Subcutaneous adipose tissue (tissue), 4 donors: ENCODE measurements around the gene ELMO1. TPM values are rescaled to one million over a fixed set of nuclear protein-coding genes. Genes with fewer than 3 reads are reported as not detected.

Experiments
- total RNA-seq, 4 donors: library from RNA; depleted of rRNA; stranded (reverse); fragments of >200 nt; gene quantifications; one replicate each; pipeline ENCODE4 v1.1.0, GENCODE V29; 2016
- TF ChIP-seq, protein P1 (sequence below): fragments of 450-650 bp; IDR thresholded peaks from one replicate; pipeline ENCODE4 v1.5.1; 2016; ENCODE audit warnings: low read depth, mild to moderate bottlenecking, control low read depth, antibody characterized with exemption, moderate library complexity

ELMO1 gene
- total RNA-seq, 4 donors from 2014 or later, result 97.1 to 129 (median 126) TPM

DNA sequence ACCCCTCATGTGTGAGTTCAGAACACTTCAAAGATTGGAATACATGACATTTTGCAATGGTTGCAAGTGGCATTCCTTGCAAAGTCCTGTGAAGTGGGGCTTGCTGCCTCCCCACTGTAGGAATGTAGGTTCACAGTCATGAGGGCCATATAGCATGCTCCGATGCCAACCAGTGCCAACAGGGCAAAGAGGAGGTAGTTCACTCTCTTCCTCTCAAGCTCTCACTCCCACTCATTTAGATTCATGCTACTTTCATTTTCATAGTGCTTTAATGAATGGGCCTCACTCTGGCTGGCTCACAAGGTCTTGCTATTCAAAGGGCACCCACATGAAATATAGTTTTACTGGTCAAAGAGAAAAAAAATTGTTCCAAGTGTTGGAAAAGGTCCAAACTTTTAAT, 554.5 kb downstream of the ELMO1 start:
- TF ChIP-seq, protein P1, sequence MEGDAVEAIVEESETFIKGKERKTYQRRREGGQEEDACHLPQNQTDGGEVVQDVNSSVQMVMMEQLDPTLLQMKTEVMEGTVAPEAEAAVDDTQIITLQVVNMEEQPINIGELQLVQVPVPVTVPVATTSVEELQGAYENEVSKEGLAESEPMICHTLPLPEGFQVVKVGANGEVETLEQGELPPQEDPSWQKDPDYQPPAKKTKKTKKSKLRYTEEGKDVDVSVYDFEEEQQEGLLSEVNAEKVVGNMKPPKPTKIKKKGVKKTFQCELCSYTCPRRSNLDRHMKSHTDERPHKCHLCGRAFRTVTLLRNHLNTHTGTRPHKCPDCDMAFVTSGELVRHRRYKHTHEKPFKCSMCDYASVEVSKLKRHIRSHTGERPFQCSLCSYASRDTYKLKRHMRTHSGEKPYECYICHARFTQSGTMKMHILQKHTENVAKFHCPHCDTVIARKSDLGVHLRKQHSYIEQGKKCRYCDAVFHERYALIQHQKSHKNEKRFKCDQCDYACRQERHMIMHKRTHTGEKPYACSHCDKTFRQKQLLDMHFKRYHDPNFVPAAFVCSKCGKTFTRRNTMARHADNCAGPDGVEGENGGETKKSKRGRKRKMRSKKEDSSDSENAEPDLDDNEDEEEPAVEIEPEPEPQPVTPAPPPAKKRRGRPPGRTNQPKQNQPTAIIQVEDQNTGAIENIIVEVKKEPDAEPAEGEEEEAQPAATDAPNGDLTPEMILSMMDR, result no peak

DNA sequence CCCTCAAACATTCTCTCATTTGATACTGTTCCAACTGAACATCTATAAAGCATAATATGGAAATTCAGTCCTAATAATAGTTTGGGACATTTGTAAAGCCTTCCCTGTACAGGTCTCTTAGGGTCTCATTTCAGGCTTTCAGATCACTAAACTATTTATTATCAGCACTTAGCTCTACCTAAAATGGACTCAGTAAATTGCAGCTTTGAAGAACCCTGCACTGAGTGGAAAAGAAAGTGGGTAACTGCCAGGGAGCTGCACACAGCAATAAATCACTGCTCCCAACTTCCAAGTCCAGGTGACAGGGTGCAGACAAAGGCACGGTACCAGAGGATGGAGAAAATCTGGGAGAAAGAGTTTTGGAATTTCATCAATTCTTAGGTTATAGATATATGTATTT, 559.5 kb downstream of the ELMO1 start:
- TF ChIP-seq, protein P1, result no peak

DNA sequence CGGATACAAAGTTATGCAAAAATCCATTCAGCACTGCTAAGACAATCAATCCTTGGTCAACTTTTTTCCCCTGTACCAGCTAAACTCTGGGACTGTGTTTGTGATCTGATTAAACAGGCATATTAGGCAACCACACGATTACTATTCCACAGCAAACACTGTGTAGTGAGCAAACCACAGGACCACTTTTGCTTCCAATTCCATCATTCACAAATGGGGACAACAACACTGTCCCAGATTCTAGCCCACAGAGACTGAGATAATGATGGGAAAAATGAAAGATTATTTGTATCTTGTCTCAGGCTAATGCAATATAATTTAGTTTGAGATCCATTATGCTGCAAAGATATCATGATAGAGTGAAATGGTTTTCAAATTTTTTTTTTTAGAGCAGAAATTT, 560.7 kb downstream of the ELMO1 start:
- TF ChIP-seq, protein P1, result no peak

DNA sequence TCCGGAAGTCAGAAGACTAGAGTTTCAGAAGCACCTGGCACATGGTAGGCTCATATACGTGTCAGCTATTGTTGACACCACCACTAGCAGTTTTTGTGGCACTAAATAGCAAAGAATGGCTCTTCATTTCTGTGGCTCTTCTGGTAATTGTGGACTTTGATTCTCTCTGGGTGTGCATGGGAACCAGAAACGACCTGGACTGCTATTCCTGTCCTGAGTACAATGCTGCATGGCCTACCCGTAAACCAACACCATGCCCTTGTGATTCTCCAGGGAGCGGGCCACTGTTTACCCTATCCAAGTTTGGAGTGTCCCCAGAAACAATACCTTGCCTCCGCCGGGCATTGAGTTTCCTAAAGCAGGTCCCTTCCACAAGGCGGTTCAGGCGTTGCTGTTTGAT, 561.4 kb downstream of the ELMO1 start:
- TF ChIP-seq, protein P1, result no peak

DNA sequence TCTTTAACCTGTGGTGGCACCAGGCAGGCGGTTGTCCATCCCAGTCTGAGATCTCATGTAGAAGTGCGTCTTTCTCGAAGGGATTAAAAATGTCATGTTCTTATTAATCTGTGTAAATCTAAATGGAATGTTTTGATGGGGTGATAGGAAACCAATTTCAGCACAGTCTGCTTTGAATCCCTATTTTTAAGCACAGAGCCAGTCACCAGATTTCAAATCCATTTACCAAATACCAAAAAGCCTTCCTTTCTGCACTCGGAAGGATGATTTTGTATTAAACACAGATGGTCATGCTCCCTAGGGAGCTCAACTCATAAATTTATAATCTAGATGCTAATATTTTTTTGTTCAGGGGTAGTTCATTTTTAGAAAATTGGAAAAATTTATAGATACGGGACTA, 563.8 kb downstream of the ELMO1 start:
- TF ChIP-seq, protein P1, result no peak

DNA sequence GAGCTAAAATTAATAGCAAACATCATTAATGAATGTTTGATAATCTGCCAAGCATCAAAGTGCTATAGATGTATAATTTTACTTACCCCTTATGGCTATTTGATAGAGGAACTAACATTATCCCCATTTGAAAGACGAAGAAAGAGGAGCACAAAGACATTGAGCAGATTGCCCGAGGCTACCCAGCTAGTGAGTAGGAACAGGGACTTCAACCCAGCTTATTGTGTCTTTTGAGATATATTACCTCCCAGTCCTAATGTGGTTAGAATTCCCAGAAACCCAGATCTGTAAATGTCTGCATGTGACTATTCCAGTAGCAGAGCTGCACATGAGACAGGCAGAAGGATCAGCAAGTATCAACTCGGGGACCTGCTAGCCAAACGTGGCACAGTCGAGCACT, 564.3 kb downstream of the ELMO1 start:
- TF ChIP-seq, protein P1, result no peak

DNA sequence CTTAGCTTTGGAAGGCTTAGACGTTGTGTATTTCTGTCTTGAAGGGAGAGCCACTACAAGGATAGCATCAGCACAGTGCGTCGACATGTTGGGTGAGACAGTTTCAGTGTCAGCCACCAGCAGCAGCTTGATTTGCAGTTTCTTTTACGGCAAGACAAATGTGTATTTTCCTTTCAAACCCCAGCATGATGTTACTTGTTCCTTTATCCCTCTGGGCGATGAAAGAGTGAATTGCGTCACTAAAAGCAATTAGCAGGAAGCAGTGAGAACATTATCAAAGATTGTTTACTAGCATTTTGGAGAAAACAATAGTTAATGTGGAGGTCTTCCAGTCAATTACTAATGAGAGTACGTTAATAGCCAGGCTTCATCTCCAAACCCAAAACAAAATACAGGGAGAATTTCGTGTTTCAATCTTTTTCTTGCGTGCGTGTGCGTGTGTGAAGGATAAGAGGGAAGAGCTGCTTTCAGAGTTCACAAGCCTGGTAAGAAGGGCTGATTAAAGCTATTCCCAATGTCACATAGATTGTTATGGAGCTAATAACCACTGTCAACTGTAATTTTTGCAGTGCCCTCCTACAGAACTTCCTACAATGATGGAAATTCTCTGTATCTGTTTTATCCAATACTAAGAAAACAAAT, 567.3 kb downstream of the ELMO1 start:
- TF ChIP-seq, protein P1, result no peak
